ENCODE data around the gene KMT2B. TPM values are rescaled to one million over a fixed set of nuclear protein-coding genes. Genes with fewer than 3 reads are reported as not detected.

The KMT2B gene
- total and polyA plus RNA-seq, 4 donors = 21.7 to 41.0 (median 27.5) TPM

GRCh38 chr19:35785339-35785627, 67.5 kb downstream of the KMT2B start:
- Histone ChIP-seq H3K36me3 (ENCODE audit: control insufficient read depth in 4 of 4, insufficient read depth in 4 of 4, low read length in 4 of 4) (peaks cover 0 to 33% (median 24%) of the 10 kb centered on the region in 4 donors), H3K4me1 (ENCODE audit: control insufficient read depth in 5 of 5, insufficient read depth in 5 of 5, low read length in 5 of 5) (no peaks in the 10 kb centered on the region), H3K27me3 (ENCODE audit: control insufficient read depth in 3 of 3, insufficient read depth in 3 of 3, low read length in 2 of 3) (no peaks in the 10 kb centered on the region), H3K27ac (ENCODE audit: low read depth in 1 of 2, low read length in 1 of 2) (no peak overlapping the region), H3K4me3 (no peak overlapping the region), H3K9me3 (ENCODE audit: control insufficient read depth in 4 of 4, insufficient read depth in 3 of 4, low read length in 3 of 4) (no peaks in the 10 kb centered on the region), H3K9ac (ENCODE audit: insufficient read depth in 1 of 2, low read length in 2 of 2) (no peak overlapping the region)
- no peak for ATAC-seq (ENCODE audit: insufficient read depth, low FRiP score)
- WGBS, 2 donors = 89 to 96% methylated on average over 10 of the region's 10 CpGs
- no peak for DNase-seq
- no peak for TF ChIP-seq CTCF (IDR thresholded peaks at IDR 0.05; ENCODE audit: control extremely low read depth, extremely low read depth)

GRCh38 chr19:35786299-35787160, 68.7 kb downstream of the KMT2B start:
- TF ChIP-seq CTCF (IDR thresholded peaks at IDR 0.05; ENCODE audit: control extremely low read depth, extremely low read depth) = no peak
- H3K27me3 ChIP-seq (ENCODE audit: control insufficient read depth in 3 of 3, insufficient read depth in 3 of 3, low read length in 2 of 3) = no peaks in the 10 kb centered on the region
- H3K9ac ChIP-seq (ENCODE audit: insufficient read depth in 1 of 2, low read length in 2 of 2) = no peak overlapping the region
- H3K27ac ChIP-seq (ENCODE audit: low read depth in 1 of 2, low read length in 1 of 2) = no peak overlapping the region
- WGBS, 2 donors = 95 to 97% methylated on average over 29 to 31 of the region's 31 CpGs
- peaks cover 0 to 27% (median 17%) of the 10 kb centered on the region in 4 donors for H3K36me3 ChIP-seq (ENCODE audit: control insufficient read depth in 4 of 4, insufficient read depth in 4 of 4, low read length in 4 of 4)
- no peak for ATAC-seq (ENCODE audit: insufficient read depth, low FRiP score)
- no peaks in the 10 kb centered on the region for H3K9me3 ChIP-seq (ENCODE audit: control insufficient read depth in 4 of 4, insufficient read depth in 3 of 4, low read length in 3 of 4)
- DNase-seq = no peak
- H3K4me1 ChIP-seq (ENCODE audit: control insufficient read depth in 5 of 5, insufficient read depth in 5 of 5, low read length in 5 of 5) = no peaks in the 10 kb centered on the region
- H3K4me3 ChIP-seq = no peak overlapping the region

GRCh38 chr19:35787227-35787799, 69.5 kb downstream of the KMT2B start:
- DNase-seq (no peak), ATAC-seq (ENCODE audit: insufficient read depth, low FRiP score) (no peak)
- Histone ChIP-seq H3K9me3 (ENCODE audit: control insufficient read depth in 4 of 4, insufficient read depth in 3 of 4, low read length in 3 of 4) (no peaks in the 10 kb centered on the region), H3K27me3 (ENCODE audit: control insufficient read depth in 3 of 3, insufficient read depth in 3 of 3, low read length in 2 of 3) (no peaks in the 10 kb centered on the region), H3K4me1 (ENCODE audit: control insufficient read depth in 5 of 5, insufficient read depth in 5 of 5, low read length in 5 of 5) (no peaks in the 10 kb centered on the region), H3K36me3 (ENCODE audit: control insufficient read depth in 4 of 4, insufficient read depth in 4 of 4, low read length in 4 of 4) (peaks cover 0 to 21% (median 12%) of the 10 kb centered on the region in 4 donors), H3K9ac (ENCODE audit: insufficient read depth in 1 of 2, low read length in 2 of 2) (no peak overlapping the region), H3K4me3 (no peak overlapping the region), H3K27ac (ENCODE audit: low read depth in 1 of 2, low read length in 1 of 2) (no peak overlapping the region)
- no peak for TF ChIP-seq CTCF (IDR thresholded peaks at IDR 0.05; ENCODE audit: control extremely low read depth, extremely low read depth)
- 93 to 95% methylated on average over 13 to 15 of the region's 15 CpGs for WGBS, 2 donors

Other genes starting within 250 kb of the KMT2B start
- not detected for gene KRTDAP, start 227.5 kb upstream of the KMT2B start, total RNA-seq
- gene KRTDAP, start 227.5 kb upstream of the KMT2B start, polyA plus RNA-seq = under 1 TPM; 0.16 to 0.49 TPM
- 100 to 1,000 TPM in 1 of 2 donors, 10 to 100 TPM in 1; 84.6 to 127 TPM for gene DMKN, start 204.4 kb upstream of the KMT2B start, total RNA-seq
- gene DMKN, start 204.4 kb upstream of the KMT2B start, polyA plus RNA-seq = 100 to 1,000 TPM in 1 of 2 donors, 10 to 100 TPM in 1; 79.0 to 278 TPM
- under 1 TPM in 1 of 2 donors, not detected in 1; 0.09 TPM for gene SBSN, start 189.7 kb upstream of the KMT2B start, total RNA-seq
- gene SBSN, start 189.7 kb upstream of the KMT2B start, polyA plus RNA-seq = under 1 TPM; 0.08 to 0.39 TPM
- gene GAPDHS, start 184.5 kb upstream of the KMT2B start, total RNA-seq = not detected
- gene GAPDHS, start 184.5 kb upstream of the KMT2B start, polyA plus RNA-seq = not detected
- 10 to 100 TPM; 39.0 to 98.8 TPM for gene TMEM147, start 172.4 kb upstream of the KMT2B start, total RNA-seq
- 100 to 1,000 TPM; 150 to 167 TPM for gene TMEM147, start 172.4 kb upstream of the KMT2B start, polyA plus RNA-seq
- gene ATP4A, start 154.3 kb upstream of the KMT2B start, total RNA-seq = not detected
- under 1 TPM in 1 of 2 donors, not detected in 1; 0.01 TPM for gene ATP4A, start 154.3 kb upstream of the KMT2B start, polyA plus RNA-seq
- gene PMIS2, start 131.8 kb upstream of the KMT2B start, total RNA-seq = not detected
- gene PMIS2, start 131.8 kb upstream of the KMT2B start, polyA plus RNA-seq = not detected
- gene HAUS5, start 105.3 kb upstream of the KMT2B start, total RNA-seq = 10 to 100 TPM; 13.9 to 15.8 TPM
- 10 to 100 TPM in 1 of 2 donors, 1 to 10 TPM in 1; 6.0 to 16.5 TPM for gene HAUS5, start 105.3 kb upstream of the KMT2B start, polyA plus RNA-seq
- gene RBM42, start 89.0 kb upstream of the KMT2B start, total RNA-seq = 10 to 100 TPM; 28.4 to 77.4 TPM
- 10 to 100 TPM; 68.6 to 84.0 TPM for gene RBM42, start 89.0 kb upstream of the KMT2B start, polyA plus RNA-seq
- 1 to 10 TPM in 1 of 2 donors, under 1 TPM in 1; 0.31 to 1.0 TPM for gene ETV2, start 76.3 kb upstream of the KMT2B start, total RNA-seq
- 1 to 10 TPM; 1.2 to 2.5 TPM for gene ETV2, start 76.3 kb upstream of the KMT2B start, polyA plus RNA-seq
- 100 to 1,000 TPM; 202 to 338 TPM for gene COX6B1, start 69.7 kb upstream of the KMT2B start, total RNA-seq
- gene COX6B1, start 69.7 kb upstream of the KMT2B start, polyA plus RNA-seq = 1,000 to 10,000 TPM in 1 of 2 donors, 100 to 1,000 TPM in 1; 679 to 1,407 TPM
- gene UPK1A, start 51.5 kb upstream of the KMT2B start, total RNA-seq = not detected
- gene UPK1A, start 51.5 kb upstream of the KMT2B start, polyA plus RNA-seq = under 1 TPM in 1 of 2 donors, not detected in 1; 0.03 TPM
- under 1 TPM; 0.28 to 0.63 TPM for gene ZBTB32, start 13.4 kb upstream of the KMT2B start, total RNA-seq
- gene ZBTB32, start 13.4 kb upstream of the KMT2B start, polyA plus RNA-seq = under 1 TPM; 0.22 to 0.50 TPM
- 10 to 100 TPM in 1 of 2 donors, 1 to 10 TPM in 1; 3.8 to 32.3 TPM for gene IGFLR1, start 24.4 kb downstream of the KMT2B start, total RNA-seq
- gene IGFLR1, start 24.4 kb downstream of the KMT2B start, polyA plus RNA-seq = 10 to 100 TPM; 19.6 to 72.5 TPM
- 10 to 100 TPM; 14.0 to 21.6 TPM for gene U2AF1L4, start 27.4 kb downstream of the KMT2B start, total RNA-seq
- 10 to 100 TPM; 13.0 to 25.5 TPM for gene U2AF1L4, start 27.4 kb downstream of the KMT2B start, polyA plus RNA-seq
- 100 to 1,000 TPM in 1 of 2 donors, 10 to 100 TPM in 1; 36.8 to 129 TPM for gene PSENEN, start 27.6 kb downstream of the KMT2B start, total RNA-seq
- gene PSENEN, start 27.6 kb downstream of the KMT2B start, polyA plus RNA-seq = 100 to 1,000 TPM in 1 of 2 donors, 10 to 100 TPM in 1; 84.2 to 196 TPM
- 10 to 100 TPM in 1 of 2 donors, 1 to 10 TPM in 1; 4.4 to 11.4 TPM for gene LIN37, start 30.6 kb downstream of the KMT2B start, total RNA-seq
- gene LIN37, start 30.6 kb downstream of the KMT2B start, polyA plus RNA-seq = 10 to 100 TPM; 16.2 TPM
- 10 to 100 TPM; 13.2 to 44.8 TPM for gene HSPB6, start 39.0 kb downstream of the KMT2B start, total RNA-seq
- 10 to 100 TPM; 22.5 to 26.4 TPM for gene HSPB6, start 39.0 kb downstream of the KMT2B start, polyA plus RNA-seq
- 10 to 100 TPM; 10.5 to 32.2 TPM for gene PROSER3, start 40.2 kb downstream of the KMT2B start, total RNA-seq
- 10 to 100 TPM; 10.0 to 13.6 TPM for gene PROSER3, start 40.2 kb downstream of the KMT2B start, polyA plus RNA-seq
- 10 to 100 TPM; 16.2 to 16.6 TPM for gene ARHGAP33, start 57.6 kb downstream of the KMT2B start, total RNA-seq
- gene ARHGAP33, start 57.6 kb downstream of the KMT2B start, polyA plus RNA-seq = 1 to 10 TPM; 3.1 to 8.2 TPM
- not detected for gene PRODH2, start 94.8 kb downstream of the KMT2B start, total RNA-seq
- gene PRODH2, start 94.8 kb downstream of the KMT2B start, polyA plus RNA-seq = not detected
- under 1 TPM in 1 of 2 donors, not detected in 1; 0.23 TPM for gene NPHS1, start 134.5 kb downstream of the KMT2B start, total RNA-seq
- under 1 TPM in 1 of 2 donors, not detected in 1; 0.02 TPM for gene NPHS1, start 134.5 kb downstream of the KMT2B start, polyA plus RNA-seq
- gene KIRREL2, start 138.9 kb downstream of the KMT2B start, total RNA-seq = 1 to 10 TPM in 1 of 2 donors, not detected in 1; 1.2 TPM
- gene KIRREL2, start 138.9 kb downstream of the KMT2B start, polyA plus RNA-seq = under 1 TPM; 0.04 to 0.10 TPM
- gene APLP1, start 150.6 kb downstream of the KMT2B start, total RNA-seq = 1 to 10 TPM; 1.7 to 2.3 TPM
- gene APLP1, start 150.6 kb downstream of the KMT2B start, polyA plus RNA-seq = 1 to 10 TPM in 1 of 2 donors, under 1 TPM in 1; 0.94 to 6.5 TPM
- gene NFKBID, start 182.5 kb downstream of the KMT2B start, total RNA-seq = 10 to 100 TPM; 12.6 to 25.3 TPM
- gene NFKBID, start 182.5 kb downstream of the KMT2B start, polyA plus RNA-seq = 10 to 100 TPM; 14.7 to 18.1 TPM
- 10 to 100 TPM in 1 of 2 donors, 1 to 10 TPM in 1; 5.4 to 33.2 TPM for gene HCST, start 184.5 kb downstream of the KMT2B start, total RNA-seq
- gene HCST, start 184.5 kb downstream of the KMT2B start, polyA plus RNA-seq = 100 to 1,000 TPM in 1 of 2 donors, 10 to 100 TPM in 1; 89.1 to 118 TPM
- gene TYROBP, start 190.3 kb downstream of the KMT2B start, total RNA-seq = 100 to 1,000 TPM in 1 of 2 donors, 10 to 100 TPM in 1; 17.0 to 282 TPM
- gene TYROBP, start 190.3 kb downstream of the KMT2B start, polyA plus RNA-seq = 1,000 to 10,000 TPM in 1 of 2 donors, 100 to 1,000 TPM in 1; 552 to 1,276 TPM
- gene LRFN3, start 218.4 kb downstream of the KMT2B start, total RNA-seq = 10 to 100 TPM in 1 of 2 donors, 1 to 10 TPM in 1; 3.6 to 14.0 TPM
- 1 to 10 TPM; 6.2 to 8.9 TPM for gene LRFN3, start 218.4 kb downstream of the KMT2B start, polyA plus RNA-seq